Measurements from ENCODE around the gene STXBP6. TPM values are rescaled to one million over a fixed set of nuclear protein-coding genes. Genes with fewer than 3 reads are reported as not detected.

The STXBP6 gene
- total and polyA plus RNA-seq, 2 of the 13 experiments (the other 11 are each of a cell fraction or from before 2014, with no cell fraction given), result 35.3 to 42.8 TPM

DNA sequence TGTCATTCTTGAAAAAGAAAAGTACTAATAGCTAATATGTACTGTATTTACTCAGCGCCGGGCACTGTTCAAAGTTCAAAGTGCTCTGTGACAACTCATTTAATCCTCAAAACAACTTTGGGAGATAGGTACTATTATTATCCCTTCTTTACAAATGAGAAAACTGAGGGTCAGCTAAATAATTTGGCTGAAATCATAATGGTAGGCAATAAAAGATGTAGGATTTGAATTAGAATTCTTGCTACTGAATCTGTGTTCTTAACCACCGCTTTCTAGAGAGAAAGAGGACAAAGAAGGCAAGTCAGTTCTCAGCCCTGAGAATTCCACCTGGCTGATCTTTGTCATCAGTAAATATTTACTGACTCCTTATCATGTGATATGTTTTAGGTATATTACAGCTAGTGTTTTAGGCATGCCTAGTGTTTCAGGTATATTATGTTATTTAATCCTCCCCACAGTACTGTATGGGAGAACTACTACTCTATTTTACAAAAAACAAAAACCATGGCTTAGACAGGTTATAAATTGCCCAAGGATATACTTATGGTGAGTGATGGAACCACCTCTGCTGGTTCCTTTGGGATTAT lies 210.2 kb downstream of the STXBP6 start (continued):
- TF ChIP-seq, protein P1, sequence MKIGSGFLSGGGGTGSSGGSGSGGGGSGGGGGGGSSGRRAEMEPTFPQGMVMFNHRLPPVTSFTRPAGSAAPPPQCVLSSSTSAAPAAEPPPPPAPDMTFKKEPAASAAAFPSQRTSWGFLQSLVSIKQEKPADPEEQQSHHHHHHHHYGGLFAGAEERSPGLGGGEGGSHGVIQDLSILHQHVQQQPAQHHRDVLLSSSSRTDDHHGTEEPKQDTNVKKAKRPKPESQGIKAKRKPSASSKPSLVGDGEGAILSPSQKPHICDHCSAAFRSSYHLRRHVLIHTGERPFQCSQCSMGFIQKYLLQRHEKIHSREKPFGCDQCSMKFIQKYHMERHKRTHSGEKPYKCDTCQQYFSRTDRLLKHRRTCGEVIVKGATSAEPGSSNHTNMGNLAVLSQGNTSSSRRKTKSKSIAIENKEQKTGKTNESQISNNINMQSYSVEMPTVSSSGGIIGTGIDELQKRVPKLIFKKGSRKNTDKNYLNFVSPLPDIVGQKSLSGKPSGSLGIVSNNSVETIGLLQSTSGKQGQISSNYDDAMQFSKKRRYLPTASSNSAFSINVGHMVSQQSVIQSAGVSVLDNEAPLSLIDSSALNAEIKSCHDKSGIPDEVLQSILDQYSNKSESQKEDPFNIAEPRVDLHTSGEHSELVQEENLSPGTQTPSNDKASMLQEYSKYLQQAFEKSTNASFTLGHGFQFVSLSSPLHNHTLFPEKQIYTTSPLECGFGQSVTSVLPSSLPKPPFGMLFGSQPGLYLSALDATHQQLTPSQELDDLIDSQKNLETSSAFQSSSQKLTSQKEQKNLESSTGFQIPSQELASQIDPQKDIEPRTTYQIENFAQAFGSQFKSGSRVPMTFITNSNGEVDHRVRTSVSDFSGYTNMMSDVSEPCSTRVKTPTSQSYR (CRISPR knock-in tag; IDR thresholded peaks at IDR 0.05; ENCODE audit: borderline replicate concordance), result peak; percentile 20; the same call in 1 of the 2 replicates
- TF ChIP-seq ZNF563 (CRISPR knock-in tag; IDR thresholded peaks at IDR 0.05) (no peak), EP300 (IDR thresholded peaks at IDR 0.05; ENCODE audit: low read depth in 2 of 2, low read length in 2 of 2) (peak; percentile 80 to 92), EP300 (CRISPR knock-in tag; IDR thresholded peaks at IDR 0.05; ENCODE audit: borderline replicate concordance) (peak; percentile 51; the same call in 1 of the 2 replicates), ZNF510 (CRISPR knock-in tag; IDR thresholded peaks at IDR 0.05; ENCODE audit: low read depth) (no peak; the same call in 1 of the 2 replicates), HOXA5 (CRISPR knock-in tag; IDR thresholded peaks at IDR 0.05) (peak; percentile 92), ZNF724P (CRISPR knock-in tag; IDR thresholded peaks at IDR 0.05; ENCODE audit: borderline replicate concordance) (no peak), RCOR2 (CRISPR knock-in tag; IDR thresholded peaks at IDR 0.05) (peak; percentile 93), BRD4 (CRISPR knock-in tag; IDR thresholded peaks at IDR 0.05) (no peak), ZNF496 (CRISPR knock-in tag; IDR thresholded peaks at IDR 0.05; ENCODE audit: insufficient replicate concordance) (no peak), TBP (CRISPR knock-in tag; IDR thresholded peaks at IDR 0.05) (no peak), ZNF44 (CRISPR knock-in tag; IDR thresholded peaks at IDR 0.05) (no peak), MYC (CRISPR knock-in tag; IDR thresholded peaks at IDR 0.05; ENCODE audit: borderline replicate concordance) (no peak), ZNF263 (CRISPR knock-in tag; IDR thresholded peaks at IDR 0.05) (peak; percentile 5; the same call in 1 of the 2 replicates)
- TF ChIP-seq, protein P2, sequence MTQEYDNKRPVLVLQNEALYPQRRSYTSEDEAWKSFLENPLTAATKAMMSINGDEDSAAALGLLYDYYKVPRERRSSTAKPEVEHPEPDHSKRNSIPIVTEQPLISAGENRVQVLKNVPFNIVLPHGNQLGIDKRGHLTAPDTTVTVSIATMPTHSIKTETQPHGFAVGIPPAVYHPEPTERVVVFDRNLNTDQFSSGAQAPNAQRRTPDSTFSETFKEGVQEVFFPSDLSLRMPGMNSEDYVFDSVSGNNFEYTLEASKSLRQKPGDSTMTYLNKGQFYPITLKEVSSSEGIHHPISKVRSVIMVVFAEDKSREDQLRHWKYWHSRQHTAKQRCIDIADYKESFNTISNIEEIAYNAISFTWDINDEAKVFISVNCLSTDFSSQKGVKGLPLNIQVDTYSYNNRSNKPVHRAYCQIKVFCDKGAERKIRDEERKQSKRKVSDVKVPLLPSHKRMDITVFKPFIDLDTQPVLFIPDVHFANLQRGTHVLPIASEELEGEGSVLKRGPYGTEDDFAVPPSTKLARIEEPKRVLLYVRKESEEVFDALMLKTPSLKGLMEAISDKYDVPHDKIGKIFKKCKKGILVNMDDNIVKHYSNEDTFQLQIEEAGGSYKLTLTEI (CRISPR knock-in tag; conservative IDR thresholded peaks at IDR 0.05), result no peak
- TF ChIP-seq, protein P3, sequence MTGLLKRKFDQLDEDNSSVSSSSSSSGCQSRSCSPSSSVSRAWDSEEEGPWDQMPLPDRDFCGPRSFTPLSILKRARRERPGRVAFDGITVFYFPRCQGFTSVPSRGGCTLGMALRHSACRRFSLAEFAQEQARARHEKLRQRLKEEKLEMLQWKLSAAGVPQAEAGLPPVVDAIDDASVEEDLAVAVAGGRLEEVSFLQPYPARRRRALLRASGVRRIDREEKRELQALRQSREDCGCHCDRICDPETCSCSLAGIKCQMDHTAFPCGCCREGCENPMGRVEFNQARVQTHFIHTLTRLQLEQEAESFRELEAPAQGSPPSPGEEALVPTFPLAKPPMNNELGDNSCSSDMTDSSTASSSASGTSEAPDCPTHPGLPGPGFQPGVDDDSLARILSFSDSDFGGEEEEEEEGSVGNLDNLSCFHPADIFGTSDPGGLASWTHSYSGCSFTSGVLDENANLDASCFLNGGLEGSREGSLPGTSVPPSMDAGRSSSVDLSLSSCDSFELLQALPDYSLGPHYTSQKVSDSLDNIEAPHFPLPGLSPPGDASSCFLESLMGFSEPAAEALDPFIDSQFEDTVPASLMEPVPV (CRISPR knock-in tag; IDR thresholded peaks at IDR 0.05), result no peak; the same call in 1 of the 2 replicates
- TF ChIP-seq, protein P4, sequence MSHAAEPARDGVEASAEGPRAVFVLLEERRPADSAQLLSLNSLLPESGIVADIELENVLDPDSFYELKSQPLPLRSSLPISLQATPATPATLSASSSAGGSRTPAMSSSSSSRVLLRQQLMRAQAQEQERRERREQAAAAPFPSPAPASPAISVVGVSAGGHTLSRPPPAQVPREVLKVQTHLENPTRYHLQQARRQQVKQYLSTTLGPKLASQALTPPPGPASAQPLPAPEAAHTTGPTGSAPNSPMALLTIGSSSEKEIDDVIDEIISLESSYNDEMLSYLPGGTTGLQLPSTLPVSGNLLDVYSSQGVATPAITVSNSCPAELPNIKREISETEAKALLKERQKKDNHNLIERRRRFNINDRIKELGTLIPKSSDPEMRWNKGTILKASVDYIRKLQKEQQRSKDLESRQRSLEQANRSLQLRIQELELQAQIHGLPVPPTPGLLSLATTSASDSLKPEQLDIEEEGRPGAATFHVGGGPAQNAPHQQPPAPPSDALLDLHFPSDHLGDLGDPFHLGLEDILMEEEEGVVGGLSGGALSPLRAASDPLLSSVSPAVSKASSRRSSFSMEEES (CRISPR knock-in tag; IDR thresholded peaks at IDR 0.05), result peak; percentile 99
- TF ChIP-seq, protein P5, sequence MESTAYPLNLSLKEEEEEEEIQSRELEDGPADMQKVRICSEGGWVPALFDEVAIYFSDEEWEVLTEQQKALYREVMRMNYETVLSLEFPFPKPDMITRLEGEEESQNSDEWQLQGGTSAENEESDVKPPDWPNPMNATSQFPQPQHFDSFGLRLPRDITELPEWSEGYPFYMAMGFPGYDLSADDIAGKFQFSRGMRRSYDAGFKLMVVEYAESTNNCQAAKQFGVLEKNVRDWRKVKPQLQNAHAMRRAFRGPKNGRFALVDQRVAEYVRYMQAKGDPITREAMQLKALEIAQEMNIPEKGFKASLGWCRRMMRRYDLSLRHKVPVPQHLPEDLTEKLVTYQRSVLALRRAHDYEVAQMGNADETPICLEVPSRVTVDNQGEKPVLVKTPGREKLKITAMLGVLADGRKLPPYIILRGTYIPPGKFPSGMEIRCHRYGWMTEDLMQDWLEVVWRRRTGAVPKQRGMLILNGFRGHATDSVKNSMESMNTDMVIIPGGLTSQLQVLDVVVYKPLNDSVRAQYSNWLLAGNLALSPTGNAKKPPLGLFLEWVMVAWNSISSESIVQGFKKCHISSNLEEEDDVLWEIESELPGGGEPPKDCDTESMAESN (CRISPR knock-in tag; conservative IDR thresholded peaks at IDR 0.05), result 0 out of 2 replicates have a peak, but pooled peaks have one; percentile 35

All from HepG2 (cell line).